ENCODE results near the gene METTL25B.

The METTL25B gene

DNA sequence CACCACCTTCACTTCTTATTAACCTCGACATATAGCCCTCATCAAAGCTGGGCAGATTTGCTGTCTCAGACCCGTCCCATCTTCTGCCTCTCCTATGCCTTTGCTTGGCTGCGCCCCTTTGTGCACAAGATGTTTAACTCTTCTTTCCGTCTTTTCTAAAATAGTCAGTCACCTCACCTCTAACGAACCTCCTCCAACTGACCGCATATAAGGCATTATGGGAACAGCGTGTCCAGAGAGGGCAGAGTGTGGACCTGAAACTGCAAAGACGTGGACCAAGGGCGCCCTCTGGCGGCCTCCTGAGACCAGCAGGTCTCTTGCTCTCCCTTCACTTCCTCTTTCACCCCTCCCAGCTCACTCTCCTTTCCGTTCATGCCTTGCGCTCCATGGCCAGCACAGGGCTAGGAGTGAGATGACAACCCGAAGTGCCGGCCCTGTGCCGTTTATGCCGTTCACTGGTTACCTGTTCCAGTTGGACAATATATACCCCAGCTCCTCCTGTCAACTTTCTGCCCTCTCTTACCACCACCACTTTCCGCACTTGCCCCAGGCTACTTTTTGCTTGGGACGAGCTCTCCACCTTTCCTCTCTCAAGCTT is 2.5 kb upstream of the METTL25B start:
- Mint-ChIP-seq H3K36me3 (peaks cover 31% of the 10 kb centered on the region), H3K4me1 (peaks cover 31% of the 10 kb centered on the region), H3K9me3 (no peaks in the 10 kb centered on the region), H3K27me3 (no peaks in the 10 kb centered on the region), H3K4me3 (no peak overlapping the region), H3K27ac (no peak overlapping the region)
- peak; percentile 89 for DNase-seq
- CTCF ChIA-PET: interaction anchor here (0.6 to 5.1 kb wide), 63 partner anchors 10 to 724 kb away, joined by 3 to 224 read pairs (median 8); partner anchors contain the start of genes CRABP2, GPATCH4, HAPLN2 and HDGF

DNA sequence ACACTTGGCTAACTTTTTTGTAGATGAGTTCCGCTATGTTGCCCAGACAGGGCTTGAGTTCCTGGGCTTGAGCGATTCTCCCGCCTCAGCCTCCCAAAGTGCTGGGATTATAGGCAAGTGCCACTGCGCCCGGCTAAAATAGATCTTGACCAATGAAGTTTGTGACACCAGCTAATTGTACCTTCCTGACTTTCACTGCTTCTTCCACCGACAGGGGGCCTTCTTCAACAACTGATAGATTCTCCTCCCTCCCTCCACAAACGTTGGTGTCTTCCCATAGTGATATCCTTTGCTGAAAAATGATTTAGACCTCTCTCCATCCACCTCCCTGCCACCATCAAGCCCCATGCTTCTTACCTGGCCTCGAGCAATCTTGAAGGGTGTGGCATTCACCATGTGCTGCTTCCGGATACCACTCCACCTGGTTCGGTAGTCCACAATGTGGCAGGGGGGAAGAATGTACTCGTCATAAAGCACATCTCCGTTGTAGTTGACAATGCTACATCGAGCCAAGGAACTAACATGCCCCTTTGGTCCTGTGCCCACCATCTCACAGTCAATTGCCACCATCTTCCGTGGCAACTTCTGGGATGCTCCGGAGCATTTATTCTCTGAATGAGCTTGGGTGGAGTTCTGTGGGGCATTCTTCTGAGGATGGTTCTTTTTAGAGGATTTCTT is 1.6 kb upstream of the METTL25B start:
- no peaks in the 10 kb centered on the region for H3K9me3 Mint-ChIP-seq
- H3K4me1 Mint-ChIP-seq: peaks cover 35% of the 10 kb centered on the region
- no peaks in the 10 kb centered on the region for H3K27me3 Mint-ChIP-seq
- peaks cover 27% of the 10 kb centered on the region for H3K36me3 Mint-ChIP-seq
- CTCF ChIA-PET: interaction anchor here (0.6 to 5.1 kb wide), 60 partner anchors 10 to 724 kb away, joined by 3 to 224 read pairs (median 8); partner anchors contain the start of genes CRABP2, GPATCH4, HAPLN2 and HDGF
- H3K27ac Mint-ChIP-seq: no peak overlapping the region
- H3K4me3 Mint-ChIP-seq: no peak overlapping the region
- DNase-seq: peak; percentile 75

DNA sequence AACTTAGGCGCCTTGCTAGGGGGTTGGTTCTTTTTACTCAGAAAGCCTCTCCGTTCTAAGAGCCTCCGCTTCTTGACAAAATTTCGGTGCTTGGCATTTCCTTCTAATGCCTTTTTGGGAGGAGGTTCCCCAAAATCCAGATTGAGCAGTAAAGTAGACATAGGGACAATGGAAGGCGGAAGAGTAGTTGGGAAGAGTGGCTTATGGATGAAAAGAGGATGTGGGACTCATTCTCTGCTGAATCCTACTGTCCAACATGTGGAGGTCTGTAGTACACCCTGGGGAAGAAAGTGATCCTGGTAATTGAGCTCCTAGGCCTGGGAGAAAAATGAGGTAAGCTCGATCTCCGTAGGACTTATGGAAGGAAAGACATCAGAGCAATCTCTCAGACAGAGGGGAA is 777 bp upstream of the METTL25B start:
- H3K4me1 Mint-ChIP-seq: peaks cover 35% of the 10 kb centered on the region
- H3K36me3 Mint-ChIP-seq: peaks cover 26% of the 10 kb centered on the region
- no peak overlapping the region for H3K4me3 Mint-ChIP-seq
- no peaks in the 10 kb centered on the region for H3K27me3 Mint-ChIP-seq
- no peak for DNase-seq
- H3K9me3 Mint-ChIP-seq: no peaks in the 10 kb centered on the region
- no peak overlapping the region for H3K27ac Mint-ChIP-seq
- CTCF ChIA-PET: interaction anchor here (0.6 to 5.1 kb wide), 29 partner anchors 11 to 201 kb away, joined by 3 to 224 read pairs (median 12); partner anchors contain the start of genes CRABP2, HAPLN2, HDGF and INSRR

DNA sequence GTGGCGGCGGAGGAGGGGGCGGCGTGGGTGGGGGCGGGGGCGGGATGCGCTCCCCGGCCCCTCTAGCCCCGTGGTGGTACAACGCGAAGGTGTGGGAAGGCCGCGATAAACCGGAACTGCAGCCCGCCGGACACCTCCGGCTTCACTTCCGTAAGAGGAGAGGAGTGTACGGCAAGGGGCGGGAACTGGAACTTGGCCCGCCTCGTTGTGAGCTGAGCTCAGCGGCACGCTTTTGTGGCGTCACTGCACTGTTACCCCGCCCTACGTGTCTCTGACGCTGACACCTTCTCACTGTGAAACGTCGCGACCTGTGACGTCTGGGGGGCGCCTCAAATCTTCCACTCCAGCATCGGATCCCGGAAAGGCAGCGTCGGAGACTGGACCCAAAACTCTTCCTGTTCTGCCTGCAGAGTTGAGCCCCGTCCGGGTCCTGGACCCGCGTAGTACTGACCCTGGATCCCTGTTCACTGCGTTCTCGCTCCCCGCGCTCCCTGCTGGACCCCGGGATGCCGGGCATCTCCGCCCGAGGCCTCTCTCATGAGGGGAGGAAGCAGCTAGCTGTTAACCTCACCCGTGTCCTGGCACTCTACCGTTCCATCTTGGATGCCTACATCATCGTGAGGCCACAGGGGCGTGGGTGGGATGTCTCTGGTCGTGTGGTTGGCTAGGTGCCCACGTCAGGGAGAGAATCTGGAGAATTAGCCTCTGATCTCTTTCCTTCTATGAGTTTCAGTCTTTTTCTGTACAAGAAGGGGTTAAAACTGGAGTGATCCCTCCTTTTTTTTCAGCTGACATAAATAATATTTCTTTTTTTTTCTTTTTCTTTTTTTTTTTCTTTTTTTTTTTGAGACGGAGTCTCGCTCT is 562 bp downstream of the METTL25B start, which contains the start of gene ISG20L2:
Gene ISG20L2, minus strand, starts transcription at position 168 of the 864 bp plus-strand sequence. CDS start 1,114 bp downstream, outside the sequence.
- Mint-ChIP-seq H3K9me3 (no peaks in the 10 kb centered on the region), H3K27me3 (no peaks in the 10 kb centered on the region), H3K4me1 (peaks cover 28% of the 10 kb centered on the region), H3K36me3 (peaks cover 25% of the 10 kb centered on the region), H3K4me3 (no peak within 1 kb of the TSS), H3K27ac (no peak within 1 kb of the TSS)
- CTCF ChIA-PET: interaction anchor here (0.6 to 5.1 kb wide), 13 partner anchors 12 to 160 kb away, joined by 3 to 224 read pairs (median 35); partner anchors contain the start of genes HDGF, MRPL24, NTRK1 and PRCC
- DNase-seq: peak; percentile 98

DNA sequence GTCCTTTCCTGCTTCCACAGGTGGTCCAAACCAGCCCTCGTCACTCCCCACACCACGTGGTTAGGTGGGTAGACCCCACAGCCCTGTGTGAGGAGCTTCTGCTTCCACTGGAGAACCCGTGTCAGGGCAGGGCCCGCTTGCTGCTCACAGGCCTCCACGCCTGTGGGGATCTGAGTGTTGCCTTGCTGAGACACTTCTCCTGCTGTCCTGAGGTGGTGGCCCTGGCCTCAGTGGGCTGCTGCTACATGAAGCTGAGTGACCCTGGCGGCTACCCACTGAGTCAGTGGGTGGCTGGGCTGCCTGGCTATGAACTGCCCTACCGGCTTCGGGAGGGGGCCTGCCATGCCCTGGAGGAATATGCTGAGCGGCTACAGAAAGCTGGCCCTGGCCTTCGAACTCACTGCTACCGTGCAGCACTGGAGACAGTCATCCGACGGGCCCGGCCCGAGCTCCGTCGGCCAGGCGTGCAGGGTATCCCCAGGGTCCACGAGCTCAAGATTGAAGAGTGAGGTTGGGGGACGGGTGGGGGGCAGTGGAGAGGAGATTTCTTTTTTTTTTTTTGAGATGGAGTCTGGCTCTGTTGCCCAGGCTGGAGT is 5.8 kb downstream of the METTL25B start:
- Mint-ChIP-seq H3K9me3 (no peaks in the 10 kb centered on the region), H3K27me3 (no peaks in the 10 kb centered on the region), H3K36me3 (peaks cover 27% of the 10 kb centered on the region), H3K27ac (no peak overlapping the region), H3K4me3 (no peak overlapping the region), H3K4me1 (peaks cover 22% of the 10 kb centered on the region)
- CTCF ChIA-PET: no interaction called here
- DNase-seq: no peak

DNA sequence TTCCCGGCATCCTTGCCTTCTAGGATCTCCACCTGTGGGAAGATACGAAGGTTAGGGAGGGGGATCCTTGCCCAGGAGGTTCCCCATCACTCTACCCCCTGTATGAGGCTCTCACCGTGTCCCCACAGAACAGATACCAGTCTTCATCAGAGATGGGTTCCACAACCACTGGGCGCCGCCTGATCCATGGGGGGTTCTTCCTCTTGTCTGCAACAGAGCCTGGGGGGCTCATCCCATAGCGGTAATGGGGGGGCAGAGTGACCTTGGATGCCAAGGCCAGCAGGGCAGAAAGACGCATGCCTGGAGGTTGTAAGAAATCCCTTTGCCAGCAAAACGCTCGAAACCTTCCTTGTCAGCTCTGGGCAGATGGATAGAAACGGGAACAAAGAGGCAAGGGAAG is 10.1 kb downstream of the METTL25B start:
- no peaks in the 10 kb centered on the region for H3K9me3 Mint-ChIP-seq
- DNase-seq: no peak
- no peaks in the 10 kb centered on the region for H3K27me3 Mint-ChIP-seq
- no peak overlapping the region for H3K4me3 Mint-ChIP-seq
- H3K4me1 Mint-ChIP-seq: peaks cover 42% of the 10 kb centered on the region
- peaks cover 39% of the 10 kb centered on the region for H3K36me3 Mint-ChIP-seq
- CTCF ChIA-PET: interaction anchor here (1.3 kb wide), 2 partner anchors 8 to 12 kb away, joined by 5 to 9 read pairs; no protein-coding TSS in a partner anchor
- H3K27ac Mint-ChIP-seq: no peak overlapping the region

DNA sequence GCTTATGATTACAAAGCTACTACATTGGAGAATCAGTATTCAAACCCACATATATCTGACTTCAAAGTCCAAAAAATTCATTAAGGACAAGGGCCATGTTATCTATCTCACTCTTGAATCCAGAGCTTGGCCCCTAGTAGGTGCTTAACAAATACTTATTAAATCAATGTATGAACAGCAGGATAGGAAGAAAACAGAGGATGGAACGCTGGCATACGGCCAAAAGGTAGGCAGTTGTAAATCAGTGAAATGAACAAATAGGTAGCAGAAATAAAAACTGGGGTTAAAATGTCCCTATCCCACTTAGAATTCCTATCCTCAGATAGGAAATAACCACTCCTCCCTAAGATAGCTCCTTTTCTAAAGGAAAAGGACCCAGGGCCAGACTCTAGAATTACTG is 10.6 kb downstream of the METTL25B start:
- H3K9me3 Mint-ChIP-seq: no peaks in the 10 kb centered on the region
- H3K4me1 Mint-ChIP-seq: peaks cover 45% of the 10 kb centered on the region
- DNase-seq: no peak
- H3K27ac Mint-ChIP-seq: no peak overlapping the region
- CTCF ChIA-PET: interaction anchor here (1.3 kb wide), 2 partner anchors 8 to 12 kb away, joined by 5 to 9 read pairs; no protein-coding TSS in a partner anchor
- no peaks in the 10 kb centered on the region for H3K27me3 Mint-ChIP-seq
- H3K4me3 Mint-ChIP-seq: no peak overlapping the region
- H3K36me3 Mint-ChIP-seq: peaks cover 40% of the 10 kb centered on the region

DNA sequence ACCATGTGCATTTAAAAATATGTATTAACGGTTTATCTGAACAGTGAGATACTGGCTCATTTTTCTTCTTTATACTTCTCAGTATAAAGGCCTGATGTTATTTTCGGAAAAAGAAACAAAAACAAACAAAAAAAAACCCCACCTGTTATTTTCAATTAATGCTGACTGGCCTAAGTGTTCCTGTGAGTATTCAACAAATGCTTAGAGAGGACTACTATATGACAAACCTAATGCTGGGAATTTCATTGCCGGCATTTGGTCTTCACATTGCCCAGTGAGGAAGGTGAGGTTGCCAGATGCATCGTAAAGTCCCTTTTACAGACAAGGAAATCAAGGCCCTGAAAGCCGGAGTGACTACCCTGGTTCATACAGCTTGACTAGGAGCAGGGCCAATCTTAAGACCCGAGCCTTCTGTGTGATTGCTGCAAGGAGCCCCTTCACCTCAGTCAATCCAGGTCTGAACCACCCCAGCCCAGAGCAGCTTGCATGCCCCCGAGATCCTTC is 12.0 kb downstream of the METTL25B start:
- H3K4me1 Mint-ChIP-seq: peaks cover 54% of the 10 kb centered on the region
- no peaks in the 10 kb centered on the region for H3K9me3 Mint-ChIP-seq
- CTCF ChIA-PET: interaction anchor here (0.9 to 2.0 kb wide), 5 partner anchors 10 to 119 kb away, joined by 3 to 17 read pairs (median 4); partner anchors contain the start of genes ISG20L2 and METTL25B
- H3K36me3 Mint-ChIP-seq: peaks cover 47% of the 10 kb centered on the region
- peak overlapping the region; percentile 97 for H3K4me3 Mint-ChIP-seq
- H3K27me3 Mint-ChIP-seq: no peaks in the 10 kb centered on the region
- no peak for DNase-seq
- H3K27ac Mint-ChIP-seq: peak overlapping the region; percentile 97

DNA sequence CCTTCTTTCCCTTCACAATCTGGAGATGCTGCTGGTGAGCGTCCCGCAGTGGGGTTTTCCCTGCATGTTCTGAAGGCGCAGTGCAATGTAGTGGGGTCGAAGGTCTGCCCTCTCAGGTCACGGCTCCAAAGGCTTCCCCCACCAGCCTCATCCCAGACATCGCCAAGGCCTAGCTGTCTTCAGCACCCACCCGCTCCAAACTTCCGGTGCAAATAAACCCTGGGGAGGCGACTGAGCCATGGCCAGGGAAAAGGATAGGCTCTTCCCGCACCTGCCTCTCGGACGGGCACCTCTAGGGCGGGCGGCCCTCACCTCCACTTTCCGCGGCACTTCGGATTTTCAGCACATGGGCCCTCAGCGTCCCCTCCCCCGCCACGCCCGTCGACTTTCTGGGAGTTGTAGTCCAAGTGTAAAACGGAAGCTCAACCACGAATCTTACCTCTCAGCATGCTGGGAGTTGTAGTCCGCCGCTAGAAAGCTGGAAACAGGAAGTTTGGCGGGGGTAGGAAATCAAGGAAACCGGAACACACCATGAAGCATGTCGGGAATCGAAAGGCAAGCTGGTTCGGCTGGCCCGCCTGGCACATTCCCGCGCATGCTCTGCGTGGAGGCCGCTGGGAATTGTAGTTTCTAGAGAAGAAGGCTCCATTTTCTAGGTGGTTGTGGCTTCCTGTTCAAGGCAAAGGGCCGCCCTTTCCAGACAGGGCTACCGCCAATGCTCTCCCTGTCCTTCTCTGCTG is 12.6 kb downstream of the METTL25B start, which contains the start of gene MRPL24:
Gene MRPL24, minus strand, starts transcription at position 348 of the 740 bp plus-strand sequence. CDS start 2,384 bp downstream, outside the sequence.
- Mint-ChIP-seq H3K27ac (peak within 1 kb of the TSS; percentile 97), H3K4me1 (peaks cover 61% of the 10 kb centered on the region), H3K36me3 (peaks cover 51% of the 10 kb centered on the region), H3K27me3 (no peaks in the 10 kb centered on the region), H3K4me3 (peak within 1 kb of the TSS; percentile 97), H3K9me3 (no peaks in the 10 kb centered on the region)
- CTCF ChIA-PET: interaction anchor here (0.9 to 2.2 kb wide), 6 partner anchors 11 to 119 kb away, joined by 3 to 17 read pairs (median 5); partner anchors contain the start of genes ISG20L2 and METTL25B
- peak; percentile 98 for DNase-seq

DNA sequence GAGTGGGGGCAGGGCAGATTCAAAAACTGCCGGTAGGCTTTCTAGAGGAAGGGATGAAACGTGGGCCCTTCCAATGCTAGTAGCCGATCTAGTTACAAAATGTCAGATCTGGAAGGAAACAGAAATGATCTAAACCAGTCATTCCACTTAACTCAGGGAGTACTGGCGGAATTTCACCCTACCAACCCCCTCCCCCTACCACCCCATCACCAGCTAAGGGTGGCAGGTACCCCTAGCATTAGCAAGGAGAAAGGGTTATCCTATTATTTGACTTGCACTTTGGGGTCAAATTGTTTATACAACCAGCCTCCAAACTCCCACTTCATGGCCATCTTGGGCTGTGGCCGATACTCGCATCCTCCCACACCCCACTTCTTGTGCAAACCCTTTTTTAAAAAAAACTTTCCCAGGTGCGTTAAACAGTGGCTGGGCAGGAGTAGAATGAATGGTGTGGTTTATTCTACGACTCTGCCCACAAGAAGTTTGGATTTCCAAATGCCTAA is 13.3 kb downstream of the METTL25B start:
- Mint-ChIP-seq H3K27ac (peak overlapping the region; percentile 97), H3K27me3 (no peaks in the 10 kb centered on the region), H3K4me3 (peak overlapping the region; percentile 97), H3K4me1 (peaks cover 67% of the 10 kb centered on the region), H3K36me3 (peaks cover 51% of the 10 kb centered on the region), H3K9me3 (no peaks in the 10 kb centered on the region)
- no peak for DNase-seq
- CTCF ChIA-PET: interaction anchor here (0.9 to 2.2 kb wide), 5 partner anchors 11 to 118 kb away, joined by 4 to 17 read pairs (median 9); no protein-coding TSS in a partner anchor

DNA sequence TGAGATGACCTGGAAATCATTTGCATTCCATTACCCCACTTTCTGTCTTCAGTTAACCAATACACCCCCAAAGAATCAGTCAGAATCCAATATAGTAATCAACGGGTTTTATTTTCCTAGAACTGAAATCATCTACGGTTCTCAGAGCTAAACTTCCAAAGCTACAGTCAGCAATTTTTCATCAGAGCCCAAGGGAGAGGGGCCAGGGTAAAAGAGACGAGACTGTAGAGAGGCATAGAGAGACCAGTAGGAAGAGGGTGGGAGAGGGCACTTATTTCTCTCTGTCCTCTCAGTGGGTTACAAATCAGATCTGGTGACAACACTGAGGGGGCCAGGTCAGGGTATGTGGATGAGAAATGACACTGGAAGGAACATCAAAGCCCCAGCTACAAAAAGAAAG is 13.7 kb downstream of the METTL25B start:
- Mint-ChIP-seq H3K27me3 (no peaks in the 10 kb centered on the region), H3K36me3 (peaks cover 52% of the 10 kb centered on the region)
- DNase-seq: no peak

DNA sequence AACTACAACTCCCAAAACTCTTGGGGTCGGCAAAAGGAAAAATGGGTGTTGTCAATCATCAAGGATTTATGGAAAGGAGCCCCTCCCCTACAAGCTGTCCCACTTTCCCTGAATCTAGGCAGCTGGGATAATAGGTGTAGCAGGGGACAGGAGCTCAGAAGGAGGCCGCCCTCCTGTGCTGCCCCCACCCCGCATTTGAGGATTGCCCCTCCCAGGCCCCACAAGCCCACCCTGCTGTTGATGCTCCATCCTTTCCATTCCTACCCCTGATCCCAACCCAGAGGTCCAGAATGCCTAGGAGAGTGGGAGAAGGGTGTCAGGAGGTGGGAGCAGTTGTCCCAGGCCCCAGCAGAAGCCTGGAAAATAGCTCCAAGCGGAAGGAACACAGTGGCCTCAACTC is 14.5 kb downstream of the METTL25B start:
- Mint-ChIP-seq H3K27me3 (no peaks in the 10 kb centered on the region), H3K9me3 (no peaks in the 10 kb centered on the region), H3K36me3 (peaks cover 48% of the 10 kb centered on the region), H3K27ac (peak overlapping the region; percentile 68), H3K4me3 (no peak overlapping the region), H3K4me1 (peaks cover 78% of the 10 kb centered on the region)
- no peak for DNase-seq
- CTCF ChIA-PET: interaction anchor here (1.8 to 2.2 kb wide), 2 partner anchors 16 to 53 kb away, joined by 6 to 12 read pairs; no protein-coding TSS in a partner anchor

More for the DNA sequence above, 13.7 kb downstream of the METTL25B start:
- H3K9me3 Mint-ChIP-seq: no peaks in the 10 kb centered on the region
- H3K4me1 Mint-ChIP-seq: peaks cover 71% of the 10 kb centered on the region
- no peak overlapping the region for H3K4me3 Mint-ChIP-seq
- H3K27ac Mint-ChIP-seq: peak overlapping the region; percentile 97
- CTCF ChIA-PET: interaction anchor here (1.8 to 2.2 kb wide), 2 partner anchors 16 to 52 kb away, joined by 6 to 12 read pairs; no protein-coding TSS in a partner anchor

All from activated naive CD4-positive, alpha-beta T cell treated with anti-CD3 and anti-CD28 coated beads, Interleukin-2, amount 10 ng/mL, durations not matched to agents 7 days and 5 days (primary cell).